LoVo (cell line): ENCODE results near the gene ANKS1B.

Experiments
- DNase-seq: peaks from one replicate; pipeline ENCODE4 v3.0.0-alpha.2; 2016; ENCODE audit warnings: low spot score

ANKS1B gene

GRCh38 chr12:99128246-99128802 lies 856.4 kb downstream of the ANKS1B start:
- no peak for DNase-seq

GRCh38 chr12:99122959-99123358 lies 861.8 kb downstream of the ANKS1B start:
- DNase-seq = no peak

- no peak for DNase-seq
Measured at GRCh38 chr12:99122496-99122895, 862.2 kb downstream of the ANKS1B start.

GRCh38 chr12:99121546-99121945 lies 863.2 kb downstream of the ANKS1B start:
- no peak for DNase-seq

- DNase-seq = no peak
Measured at GRCh38 chr12:99119943-99120342, 864.8 kb downstream of the ANKS1B start.

GRCh38 chr12:99119449-99119848 lies 865.3 kb downstream of the ANKS1B start:
- DNase-seq = no peak

GRCh38 chr12:99111600-99111999 lies 873.1 kb downstream of the ANKS1B start:
- DNase-seq = no peak

- DNase-seq = no peak
Measured at GRCh38 chr12:99110868-99111267, 873.9 kb downstream of the ANKS1B start.

- no peak for DNase-seq
Measured at GRCh38 chr12:99110212-99110611, 874.5 kb downstream of the ANKS1B start.

GRCh38 chr12:99108924-99109323 lies 875.8 kb downstream of the ANKS1B start:
- DNase-seq = no peak

- DNase-seq = no peak
Measured at GRCh38 chr12:99099786-99100185, 885.0 kb downstream of the ANKS1B start.

- DNase-seq = no peak
Measured at GRCh38 chr12:99097171-99097570, 887.6 kb downstream of the ANKS1B start.

- no peak for DNase-seq
Measured at GRCh38 chr12:99093166-99093565, 891.6 kb downstream of the ANKS1B start.

GRCh38 chr12:99092100-99092851 lies 892.5 kb downstream of the ANKS1B start:
- no peak for DNase-seq

GRCh38 chr12:99087278-99087677 lies 897.5 kb downstream of the ANKS1B start:
- DNase-seq = no peak

GRCh38 chr12:99079811-99080210 lies 904.9 kb downstream of the ANKS1B start:
- no peak for DNase-seq

- DNase-seq = no peak
Measured at GRCh38 chr12:99068993-99069747, 915.6 kb downstream of the ANKS1B start.

- no peak for DNase-seq
Measured at GRCh38 chr12:99067171-99067785, 917.5 kb downstream of the ANKS1B start.

- no peak for DNase-seq
Measured at GRCh38 chr12:99066726-99067125, 918.0 kb downstream of the ANKS1B start.

- no peak for DNase-seq
Measured at GRCh38 chr12:99063182-99063581, 921.6 kb downstream of the ANKS1B start.

GRCh38 chr12:99059824-99060511 lies 924.8 kb downstream of the ANKS1B start:
- DNase-seq = no peak

GRCh38 chr12:99057670-99058069 lies 927.1 kb downstream of the ANKS1B start:
- no peak for DNase-seq
